Caco-2 (cell line): ENCODE data around the gene ADD3. TPM values are rescaled to one million over a fixed set of nuclear protein-coding genes. Genes with fewer than 3 reads are reported as not detected.

Source experiments
- BruUV-seq: library from RNA; stranded (reverse); fragments of 400-500 nt; replicated peaks from 2 replicates; lab custom pipeline; 2021; lab: Mats Ljungman, UMichigan
- CTCF ChIA-PET: fragments of 300-600 bp; sonication (Branson Sonifier 250); formaldehyde crosslinking; loops from one replicate; lab custom pipeline; 2022; ENCODE audit warnings: antibody characterized with exemption; lab: Charles Lee
- POLR2A ChIA-PET: fragments of 300-600 bp; sonication (Branson Sonifier 250); formaldehyde crosslinking; loops from one replicate; lab custom pipeline; 2022; ENCODE audit warnings: antibody characterized with exemption; lab: Charles Lee
- DNase-seq, 2 experiments: peaks; one replicate each; pipeline versions ENCODE4 v3.0.0 to v3.0.0-alpha.2; 2020 to 2022
- H3K27me3 ChIP-seq: replicated peaks from 2 replicates; pipeline ENCODE4 v1.6.0; 2011; ENCODE audit warnings: low read length; ENCODE audit not compliant: control insufficient read depth, insufficient read depth
- H3K36me3 ChIP-seq: 2 replicates; pipeline ENCODE4 v1.5.1; 2011; ENCODE audit warnings: low read length; ENCODE audit not compliant: control insufficient read depth, insufficient read depth
- H3K4me1 ChIP-seq: fragments of 250-450 bp; sonication (Bioruptor Pico); 2 replicates; pipeline ENCODE4 v1.5.1; 2020; ENCODE audit warnings: mild to moderate bottlenecking
- H3K4me3 ChIP-seq: 2 replicates; pipeline ENCODE4 v1.5.1; 2011; ENCODE audit warnings: low read depth, mild to moderate bottlenecking, control low read depth, low read length
- H3K9me3 ChIP-seq: fragments of 250-450 bp; sonication (Bioruptor Pico); 2 replicates; pipeline ENCODE4 v1.5.1; 2020; ENCODE audit warnings: mild to moderate bottlenecking, moderate library complexity
- H3K27ac Mint-ChIP-seq: one replicate; pipeline ENCODE4 v1.8.0; 2022; ENCODE audit warnings: mixed read lengths; ENCODE audit not compliant: unreplicated experiment
- H3K27me3 Mint-ChIP-seq: one replicate; pipeline ENCODE4 v1.8.0; 2022; ENCODE audit warnings: mixed read lengths; ENCODE audit not compliant: insufficient read depth, unreplicated experiment
- H3K36me3 Mint-ChIP-seq: one replicate; pipeline ENCODE4 v1.8.0; 2022; ENCODE audit warnings: mild to moderate bottlenecking, mixed read lengths; ENCODE audit not compliant: insufficient read depth, unreplicated experiment
- H3K4me1 Mint-ChIP-seq: one replicate; pipeline ENCODE4 v1.8.0; 2022; ENCODE audit warnings: low read depth, mixed read lengths; ENCODE audit not compliant: unreplicated experiment
- H3K4me3 Mint-ChIP-seq: one replicate; pipeline ENCODE4 v1.8.0; 2022; ENCODE audit warnings: mild to moderate bottlenecking, moderate library complexity, mixed read lengths; ENCODE audit not compliant: unreplicated experiment
- H3K9me3 Mint-ChIP-seq: one replicate; pipeline ENCODE4 v1.8.0; 2022; ENCODE audit warnings: mixed read lengths; ENCODE audit not compliant: unreplicated experiment
- intact Hi-C: fragments of 100-400 bp; cut with micrococcal nuclease; formaldehyde crosslinking; loops from one replicate; pipeline ENCODE4 v1.10.0; 2022; ENCODE audit not compliant: unreplicated experiment
- total RNA-seq: library from RNA; stranded (reverse); gene quantifications from 2 replicates; pipeline ENCODE4 v1.2.3, GENCODE V29; 2022
- TF ChIP-seq, protein P1 (sequence below), 2 experiments: fragments of 200-600 bp in 1 of 2; IDR thresholded peaks; 1 replicate in 1 of 2; 2 replicates in 1 of 2; pipeline versions ENCODE4 v1.5.1 to v1.8.0; 2011 to 2022; ENCODE audit warnings: antibody characterized with exemption in 1 of 2, control low read depth in 1 of 2, inconsistent platforms in 1 of 2, low read depth in 1 of 2, low read length in 1 of 2, mild to moderate bottlenecking in 1 of 2, moderate library complexity in 1 of 2; ENCODE audit not compliant: insufficient read depth in 1 of 2, severe bottlenecking in 1 of 2, unreplicated experiment in 1 of 2

Gene ADD3
- total RNA-seq, 1 experiment from 2014 or later = 264 TPM

DNA sequence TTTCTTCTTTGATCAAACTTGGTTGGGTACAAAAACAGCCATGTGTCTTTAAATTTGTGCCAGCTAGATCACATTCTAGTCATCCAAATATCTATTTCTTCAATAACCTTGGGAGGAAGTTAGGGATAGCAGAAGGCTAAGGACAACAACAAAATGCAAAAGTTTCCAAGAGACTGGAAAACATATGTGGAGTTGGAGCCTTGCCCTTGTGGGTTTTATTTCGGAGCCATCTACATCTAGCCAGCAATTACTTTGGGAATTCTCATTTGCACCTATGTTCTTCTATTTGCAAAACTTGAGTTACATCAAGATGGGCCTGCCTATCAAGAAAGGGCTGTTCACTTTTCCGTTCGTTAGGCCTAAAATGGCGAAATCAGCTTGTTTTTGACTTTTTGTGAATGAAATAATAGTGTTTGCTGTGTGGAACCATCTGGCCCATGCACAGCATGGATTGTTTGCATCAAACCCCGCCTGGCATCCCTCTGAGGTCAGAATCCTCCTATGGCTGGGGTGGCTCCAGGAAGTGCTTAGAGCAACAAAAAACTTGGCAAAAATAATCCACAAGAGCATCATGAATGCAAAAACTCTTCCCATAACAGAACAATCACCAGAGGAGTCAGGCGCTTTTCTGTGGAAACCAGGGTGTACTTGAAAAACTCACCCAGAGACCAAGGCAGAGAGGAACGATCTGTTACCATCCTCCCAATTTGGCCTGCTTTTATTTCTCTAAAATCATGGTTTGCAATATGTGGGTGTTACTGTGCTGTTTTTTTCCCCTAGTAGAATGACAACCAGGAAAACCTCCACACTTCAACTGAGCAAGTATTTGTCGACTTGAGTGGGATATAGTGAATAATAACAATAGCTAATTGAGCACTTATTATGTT lies 48.3 kb upstream of the ADD3 start:
- no peaks in the 10 kb centered on the region for H3K36me3 ChIP-seq
- no peak overlapping the region for H3K4me3 ChIP-seq
- no peak for DNase-seq
- H3K4me1 ChIP-seq = peaks cover 6% of the 10 kb centered on the region; the same call in 1 of the 2 replicates
- no peaks in the 10 kb centered on the region for H3K9me3 ChIP-seq
- H3K4me1 Mint-ChIP-seq = peaks cover 25% of the 10 kb centered on the region
- no peak overlapping the region for H3K27ac Mint-ChIP-seq
- H3K27me3 ChIP-seq = no peaks in the 10 kb centered on the region
- no peaks in the 10 kb centered on the region for H3K27me3 Mint-ChIP-seq
- BruUV-seq = no TSS peak
- intact Hi-C loops = no loop called here
- CTCF ChIA-PET = no interaction called here
- no peak overlapping the region for H3K4me3 Mint-ChIP-seq
- peaks cover 5% of the 10 kb centered on the region for H3K36me3 Mint-ChIP-seq
- H3K9me3 Mint-ChIP-seq = no peaks in the 10 kb centered on the region
- POLR2A ChIA-PET = no interaction called here
- TF ChIP-seq, protein P1, sequence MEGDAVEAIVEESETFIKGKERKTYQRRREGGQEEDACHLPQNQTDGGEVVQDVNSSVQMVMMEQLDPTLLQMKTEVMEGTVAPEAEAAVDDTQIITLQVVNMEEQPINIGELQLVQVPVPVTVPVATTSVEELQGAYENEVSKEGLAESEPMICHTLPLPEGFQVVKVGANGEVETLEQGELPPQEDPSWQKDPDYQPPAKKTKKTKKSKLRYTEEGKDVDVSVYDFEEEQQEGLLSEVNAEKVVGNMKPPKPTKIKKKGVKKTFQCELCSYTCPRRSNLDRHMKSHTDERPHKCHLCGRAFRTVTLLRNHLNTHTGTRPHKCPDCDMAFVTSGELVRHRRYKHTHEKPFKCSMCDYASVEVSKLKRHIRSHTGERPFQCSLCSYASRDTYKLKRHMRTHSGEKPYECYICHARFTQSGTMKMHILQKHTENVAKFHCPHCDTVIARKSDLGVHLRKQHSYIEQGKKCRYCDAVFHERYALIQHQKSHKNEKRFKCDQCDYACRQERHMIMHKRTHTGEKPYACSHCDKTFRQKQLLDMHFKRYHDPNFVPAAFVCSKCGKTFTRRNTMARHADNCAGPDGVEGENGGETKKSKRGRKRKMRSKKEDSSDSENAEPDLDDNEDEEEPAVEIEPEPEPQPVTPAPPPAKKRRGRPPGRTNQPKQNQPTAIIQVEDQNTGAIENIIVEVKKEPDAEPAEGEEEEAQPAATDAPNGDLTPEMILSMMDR (IDR thresholded peaks at IDR 0.05; ENCODE audit: insufficient read depth in 1 of 2, low read depth in 1 of 2, low read length in 1 of 2, severe bottlenecking in 1 of 2, unreplicated experiment in 1 of 2) = no peak

DNA sequence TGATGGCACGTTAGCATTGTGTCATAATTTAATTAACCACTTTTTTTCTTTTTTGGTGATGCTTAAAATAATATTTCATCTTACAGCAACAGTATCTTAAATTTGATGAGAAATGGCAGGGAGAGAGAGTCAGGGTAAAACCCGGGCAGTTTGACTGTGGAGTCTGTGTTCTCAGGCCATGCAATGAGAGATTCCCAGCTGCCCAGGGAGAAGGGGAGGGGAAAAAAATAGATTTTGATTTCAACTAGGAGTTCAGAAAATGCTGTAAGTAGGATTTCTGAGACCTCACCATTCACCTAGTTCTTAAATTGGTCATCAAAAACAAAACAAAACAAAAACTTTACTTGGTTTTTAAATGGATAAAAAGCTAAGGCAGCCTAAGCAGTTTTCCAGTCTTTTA lies 47.1 kb upstream of the ADD3 start:
- Mint-ChIP-seq H3K9me3 (no peaks in the 10 kb centered on the region), H3K27me3 (no peaks in the 10 kb centered on the region), H3K27ac (no peak overlapping the region), H3K36me3 (peaks cover 5% of the 10 kb centered on the region), H3K4me3 (no peak overlapping the region), H3K4me1 (peaks cover 25% of the 10 kb centered on the region)
- Histone ChIP-seq H3K36me3 (no peaks in the 10 kb centered on the region), H3K4me1 (peaks cover 6% of the 10 kb centered on the region; the same call in 1 of the 2 replicates), H3K9me3 (no peaks in the 10 kb centered on the region), H3K4me3 (no peak overlapping the region), H3K27me3 (no peaks in the 10 kb centered on the region)
- DNase-seq = no peak
- no TSS peak for BruUV-seq
- TF ChIP-seq, protein P1 (IDR thresholded peaks at IDR 0.05; ENCODE audit: insufficient read depth in 1 of 2, low read depth in 1 of 2, low read length in 1 of 2, severe bottlenecking in 1 of 2, unreplicated experiment in 1 of 2) = no peak
- intact Hi-C loops = no loop called here
- ChIA-PET POLR2A (no interaction called here), CTCF (no interaction called here)

DNA sequence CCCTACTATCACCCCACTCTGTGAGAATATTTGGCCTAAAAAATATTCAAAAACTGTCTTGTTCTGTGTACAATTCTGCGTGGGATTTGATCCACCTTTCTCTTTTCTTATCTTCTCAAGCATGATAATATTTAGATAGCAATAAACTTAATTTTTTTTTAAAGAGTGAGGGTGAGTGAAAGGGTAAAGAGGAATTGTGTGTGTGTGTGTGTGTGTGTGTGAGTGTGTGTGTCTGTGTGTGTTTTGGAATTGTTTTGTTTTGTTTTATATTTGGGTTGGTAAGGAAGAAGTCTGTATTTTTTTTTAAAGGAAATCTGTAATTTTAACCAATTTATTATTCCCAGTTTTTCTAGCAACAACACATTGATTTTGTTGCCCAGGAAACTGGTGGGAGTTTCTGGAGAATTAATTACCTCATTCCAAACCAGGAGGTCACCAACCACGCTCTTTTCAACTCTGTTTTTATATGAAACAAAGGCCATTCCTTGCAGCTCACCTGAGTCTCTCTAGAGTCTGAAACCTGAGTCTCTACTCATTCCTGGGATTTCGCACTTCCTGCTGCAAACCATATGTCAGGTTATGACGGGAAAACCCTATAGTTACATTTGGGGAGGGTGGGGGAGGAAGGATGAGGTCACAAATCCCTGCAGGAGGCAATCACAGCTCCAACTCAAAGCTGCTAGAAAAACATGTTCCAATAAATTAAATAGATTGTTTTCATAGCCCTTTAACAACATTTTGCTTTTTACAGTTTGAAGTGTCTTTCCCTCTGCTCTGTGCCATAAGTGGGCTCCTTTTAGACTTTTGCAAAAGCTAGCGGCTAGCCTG lies 46.4 kb upstream of the ADD3 start:
- no peak overlapping the region for H3K4me3 ChIP-seq
- POLR2A ChIA-PET = no interaction called here
- no peaks in the 10 kb centered on the region for H3K9me3 Mint-ChIP-seq
- H3K4me1 ChIP-seq = peaks cover 10% of the 10 kb centered on the region
- H3K27ac Mint-ChIP-seq = no peak overlapping the region
- H3K27me3 ChIP-seq = no peaks in the 10 kb centered on the region
- H3K36me3 ChIP-seq = no peaks in the 10 kb centered on the region
- H3K9me3 ChIP-seq = no peaks in the 10 kb centered on the region
- no peak overlapping the region for H3K4me3 Mint-ChIP-seq
- H3K4me1 Mint-ChIP-seq = peaks cover 25% of the 10 kb centered on the region
- no peak for DNase-seq
- BruUV-seq = no TSS peak
- H3K36me3 Mint-ChIP-seq = peaks cover 5% of the 10 kb centered on the region
- intact Hi-C loops = loop anchor here (2.0 kb wide), 1 partner anchor 15 kb away; no protein-coding TSS in a partner anchor
- no peaks in the 10 kb centered on the region for H3K27me3 Mint-ChIP-seq
- TF ChIP-seq, protein P1 (IDR thresholded peaks at IDR 0.05; ENCODE audit: insufficient read depth in 1 of 2, low read depth in 1 of 2, low read length in 1 of 2, severe bottlenecking in 1 of 2, unreplicated experiment in 1 of 2) = no peak
- CTCF ChIA-PET = no interaction called here
